GM12878 (cell line): ENCODE data around the gene SMC3. TPM values are rescaled to one million over a fixed set of nuclear protein-coding genes. Genes with fewer than 3 reads are reported as not detected.

Experiments
- ATF2 ChIP-seq: IDR thresholded peaks from 2 replicates; pipeline ENCODE4 v1.6.1; 2012; ENCODE audit warnings: low read length, inconsistent platforms
- ATF7 ChIP-seq: fragments of 450-650 bp; IDR thresholded peaks from 2 replicates; pipeline ENCODE4 v1.6.1; 2016; ENCODE audit warnings: low read depth, mild to moderate bottlenecking
- BCL3 ChIP-seq: IDR thresholded peaks from 2 replicates; pipeline ENCODE4 v1.6.1; 2011; ENCODE audit warnings: borderline replicate concordance, low read depth, mild to moderate bottlenecking, moderate library complexity, low read length; ENCODE audit not compliant: insufficient read depth, poor library complexity, severe bottlenecking
- BHLHE40 ChIP-seq, 2 experiments: fragments of 450-650 bp in 1 of 2; IDR thresholded peaks; 2 replicates each; pipeline ENCODE4 v1.6.1; 2011 to 2017; ENCODE audit warnings: low read depth in 2 of 2, borderline replicate concordance in 1 of 2, improper control_type of control experiment in 1 of 2, low read length in 1 of 2, mild to moderate bottlenecking in 1 of 2
- BRCA1 ChIP-seq: IDR thresholded peaks from 2 replicates; pipeline ENCODE4 v1.6.1; 2011; ENCODE audit warnings: low read depth, low read length, improper control_type of control experiment
- CREB1 ChIP-seq: IDR thresholded peaks from 2 replicates; pipeline ENCODE4 v1.6.1; 2012; ENCODE audit warnings: low read depth, mild to moderate bottlenecking, inconsistent platforms
- GATAD2B ChIP-seq: fragments of 450-650 bp; conservative IDR thresholded peaks from 2 replicates; pipeline ENCODE4 v1.6.1; 2017; ENCODE audit warnings: low read depth, mild to moderate bottlenecking, moderate library complexity
- HDAC6 ChIP-seq: fragments of 200-600 bp; sonication (generic); IDR thresholded peaks from one replicate; pipeline ENCODE4 v1.8.0; 2017; ENCODE audit warnings: antibody characterized with exemption; ENCODE audit not compliant: unreplicated experiment
- MTA2 ChIP-seq: fragments of 450-650 bp; IDR thresholded peaks from 2 replicates; pipeline ENCODE4 v1.6.1; 2016; ENCODE audit warnings: low read depth, mild to moderate bottlenecking, moderate library complexity
- MXI1 ChIP-seq: fragments of 150-350 bp; IDR thresholded peaks from 2 replicates; pipeline ENCODE4 v1.6.1; 2011; ENCODE audit warnings: low read depth, mild to moderate bottlenecking, inconsistent platforms, low read length, improper control_type of control experiment
- NFIC ChIP-seq: IDR thresholded peaks from 2 replicates; pipeline ENCODE4 v1.6.1; 2012; ENCODE audit warnings: low read depth, mild to moderate bottlenecking, inconsistent platforms, low read length, moderate library complexity
- RAD51 ChIP-seq: fragments of 450-650 bp; IDR thresholded peaks from 2 replicates; pipeline ENCODE4 v1.6.1; 2016; ENCODE audit warnings: moderate library complexity, mild to moderate bottlenecking, inconsistent platforms
- SIX5 ChIP-seq: IDR thresholded peaks from 2 replicates; pipeline ENCODE4 v1.6.1; 2011; ENCODE audit warnings: mild to moderate bottlenecking, low read depth, low read length, moderate library complexity; ENCODE audit not compliant: severe bottlenecking
- ZNF24 ChIP-seq: fragments of 450-650 bp; IDR thresholded peaks from 2 replicates; pipeline ENCODE4 v1.6.1; 2017; ENCODE audit warnings: antibody characterized with exemption, mild to moderate bottlenecking
- ZNF592 ChIP-seq: fragments of 450-650 bp; IDR thresholded peaks from 2 replicates; pipeline ENCODE4 v1.6.1; 2017; ENCODE audit warnings: mild to moderate bottlenecking, moderate library complexity
- polyA plus RNA-seq, 11 experiments: library from polyadenylated mRNA; depleted of rRNA in 4 of 11; unstranded in 6 of 11; stranded (reverse) in 5 of 11; fragments of >200 nt; fragmentation: Nextera tagmentation in 4 of 11; fragmentation: Illumina TruSeq in 1 of 11; extraction: Ambion mirVana in 4 of 11; extraction: Trizol in 1 of 11; gene quantifications; 1 replicate in 1 of 11; 2 replicates in 10 of 11; pipeline versions ENCODE4 v1.2.1 to v1.2.3, GENCODE V29; 2011 to 2016; ENCODE audit warnings: inconsistent platforms in 2 of 11, missing spikeins in 2 of 11, low read depth in 1 of 11
- total RNA-seq, 4 experiments: library from RNA; depleted of rRNA in 3 of 4; stranded (reverse); fragments of >200 nt in 3 of 4; fragmentation: Illumina TruSeq in 1 of 4; extraction: Trizol in 1 of 4; gene quantifications; 2 replicates each; pipeline versions ENCODE4 v1.2.1 to v1.2.3, GENCODE V29; 2013 to 2021
- TF ChIP-seq, protein P1 (sequence below): fragments of 450-650 bp; IDR thresholded peaks from 2 replicates; pipeline ENCODE4 v1.6.1; 2017; ENCODE audit warnings: mild to moderate bottlenecking, moderate library complexity
- TF ChIP-seq, protein P2 (sequence below): fragments of 450-650 bp; IDR thresholded peaks from 2 replicates; pipeline ENCODE4 v1.6.1; 2017; ENCODE audit warnings: borderline replicate concordance

SMC3 gene
- total and polyA plus RNA-seq, 10 of the 15 experiments (the other 5 are each of a cell fraction or from before 2014, with no cell fraction given) = 30.4 to 123 (median 48.3) TPM

DNA sequence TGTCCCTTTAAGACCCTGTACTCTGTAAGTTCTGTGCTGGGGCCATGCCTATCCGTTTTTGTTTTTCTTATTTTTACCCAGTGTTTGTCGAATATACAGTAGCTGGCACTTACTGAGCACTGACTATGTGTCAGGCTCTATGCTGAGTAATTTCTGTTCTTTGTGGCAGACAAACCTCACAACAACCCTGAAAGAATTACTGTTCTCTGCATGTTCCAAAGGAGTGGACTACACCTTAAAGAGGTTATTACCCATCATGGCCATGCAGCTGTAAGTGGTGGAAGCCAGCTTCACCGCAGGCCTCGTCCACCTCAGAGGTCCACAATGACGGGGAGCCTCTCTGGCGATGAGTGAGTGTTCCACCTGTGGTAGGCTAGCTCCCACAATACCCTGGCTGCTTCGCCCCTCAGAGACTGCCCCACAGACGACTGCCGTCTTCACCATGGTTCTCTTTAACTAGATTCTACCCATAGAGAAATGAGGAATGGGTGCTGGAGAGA lies 46.6 kb downstream of the SMC3 start (continued):
- TF ChIP-seq HDAC6 (no peak), CREB1 (no peak), MTA2 (0 out of 2 replicates have a peak, but pooled peaks have one; percentile 29), MXI1 (no peak), ZNF592 (no peak), BRCA1 (no peak), ATF2 (peak; percentile 60), ZNF24 (no peak), RAD51 (no peak), SIX5 (no peak), BCL3 (peak; percentile 29), BHLHE40 (IDR thresholded peaks at IDR 0.05; ENCODE audit: borderline replicate concordance in 1 of 2, low read depth in 2 of 2, low read length in 1 of 2) (peak in 1 of 2 experiments; percentile 13; a peak in 1 of 4 replicates), ATF7 (no peak), GATAD2B (no peak), NFIC (peak; percentile 38; the same call in 1 of the 2 replicates)
- TF ChIP-seq, protein P1, sequence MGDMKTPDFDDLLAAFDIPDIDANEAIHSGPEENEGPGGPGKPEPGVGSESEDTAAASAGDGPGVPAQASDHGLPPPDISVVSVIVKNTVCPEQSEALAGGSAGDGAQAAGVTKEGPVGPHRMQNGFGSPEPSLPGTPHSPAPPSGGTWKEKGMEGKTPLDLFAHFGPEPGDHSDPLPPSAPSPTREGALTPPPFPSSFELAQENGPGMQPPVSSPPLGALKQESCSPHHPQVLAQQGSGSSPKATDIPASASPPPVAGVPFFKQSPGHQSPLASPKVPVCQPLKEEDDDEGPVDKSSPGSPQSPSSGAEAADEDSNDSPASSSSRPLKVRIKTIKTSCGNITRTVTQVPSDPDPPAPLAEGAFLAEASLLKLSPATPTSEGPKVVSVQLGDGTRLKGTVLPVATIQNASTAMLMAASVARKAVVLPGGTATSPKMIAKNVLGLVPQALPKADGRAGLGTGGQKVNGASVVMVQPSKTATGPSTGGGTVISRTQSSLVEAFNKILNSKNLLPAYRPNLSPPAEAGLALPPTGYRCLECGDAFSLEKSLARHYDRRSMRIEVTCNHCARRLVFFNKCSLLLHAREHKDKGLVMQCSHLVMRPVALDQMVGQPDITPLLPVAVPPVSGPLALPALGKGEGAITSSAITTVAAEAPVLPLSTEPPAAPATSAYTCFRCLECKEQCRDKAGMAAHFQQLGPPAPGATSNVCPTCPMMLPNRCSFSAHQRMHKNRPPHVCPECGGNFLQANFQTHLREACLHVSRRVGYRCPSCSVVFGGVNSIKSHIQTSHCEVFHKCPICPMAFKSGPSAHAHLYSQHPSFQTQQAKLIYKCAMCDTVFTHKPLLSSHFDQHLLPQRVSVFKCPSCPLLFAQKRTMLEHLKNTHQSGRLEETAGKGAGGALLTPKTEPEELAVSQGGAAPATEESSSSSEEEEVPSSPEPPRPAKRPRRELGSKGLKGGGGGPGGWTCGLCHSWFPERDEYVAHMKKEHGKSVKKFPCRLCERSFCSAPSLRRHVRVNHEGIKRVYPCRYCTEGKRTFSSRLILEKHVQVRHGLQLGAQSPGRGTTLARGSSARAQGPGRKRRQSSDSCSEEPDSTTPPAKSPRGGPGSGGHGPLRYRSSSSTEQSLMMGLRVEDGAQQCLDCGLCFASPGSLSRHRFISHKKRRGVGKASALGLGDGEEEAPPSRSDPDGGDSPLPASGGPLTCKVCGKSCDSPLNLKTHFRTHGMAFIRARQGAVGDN = peak; percentile 16; the same call in 1 of the 2 replicates
- TF ChIP-seq, protein P2, sequence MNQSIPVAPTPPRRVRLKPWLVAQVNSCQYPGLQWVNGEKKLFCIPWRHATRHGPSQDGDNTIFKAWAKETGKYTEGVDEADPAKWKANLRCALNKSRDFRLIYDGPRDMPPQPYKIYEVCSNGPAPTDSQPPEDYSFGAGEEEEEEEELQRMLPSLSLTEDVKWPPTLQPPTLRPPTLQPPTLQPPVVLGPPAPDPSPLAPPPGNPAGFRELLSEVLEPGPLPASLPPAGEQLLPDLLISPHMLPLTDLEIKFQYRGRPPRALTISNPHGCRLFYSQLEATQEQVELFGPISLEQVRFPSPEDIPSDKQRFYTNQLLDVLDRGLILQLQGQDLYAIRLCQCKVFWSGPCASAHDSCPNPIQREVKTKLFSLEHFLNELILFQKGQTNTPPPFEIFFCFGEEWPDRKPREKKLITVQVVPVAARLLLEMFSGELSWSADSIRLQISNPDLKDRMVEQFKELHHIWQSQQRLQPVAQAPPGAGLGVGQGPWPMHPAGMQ = no peak
